ENCODE results near the gene SH3PXD2A. TPM values are rescaled to one million over a fixed set of nuclear protein-coding genes. Genes with fewer than 3 reads are reported as not detected.

Gene SH3PXD2A
- total RNA-seq, 1 experiment from 2014 or later = 54.9 TPM

GRCh38 chr10:103834436-103835095 is 20.8 kb downstream of the SH3PXD2A start:
- ChIA-PET CTCF (interaction anchor here (0.5 kb wide), 1 partner anchor 59 kb away, joined by 8 read pairs; no protein-coding TSS in a partner anchor), POLR2A (ENCODE audit: low non-redundant PET) (no interaction called here)
- no TSS peak for BruUV-seq (replicated peaks)
- no peaks in the 10 kb centered on the region for H3K27me3 ChIP-seq (replicated peaks; ENCODE audit: insufficient read depth, low read depth, low read length, poor library complexity)
- intact Hi-C loops (cut with micrococcal nuclease; ENCODE audit: unreplicated experiment) = no loop called here
- H3K36me3 ChIP-seq (ENCODE audit: insufficient read depth, low read length, poor library complexity, severe bottlenecking) = peaks cover 5% of the 10 kb centered on the region
- H3K27ac ChIP-seq (ENCODE audit: low read depth, low read length, poor library complexity, severe bottlenecking) = peak overlapping the region; percentile 22
- no peak overlapping the region for H3K4me3 ChIP-seq (ENCODE audit: low read depth, low read length, poor library complexity, severe bottlenecking)
- no peak for DNase-seq (ENCODE audit: low spot score)
- H3K4me1 ChIP-seq (ENCODE audit: insufficient read depth, low read length, poor library complexity, severe bottlenecking) = peaks cover 64% of the 10 kb centered on the region
- TF ChIP-seq EZH2 (IDR thresholded peaks at IDR 0.05; ENCODE audit: borderline replicate concordance, low read depth, low read length, poor library complexity, severe bottlenecking) (no peak), CTCF (conservative IDR thresholded peaks at IDR 0.05; ENCODE audit: low read depth, low read length) (no peak)
- peaks cover 6% of the 10 kb centered on the region for H3K9me3 ChIP-seq (ENCODE audit: low read depth, low read length, poor library complexity, severe bottlenecking)

- Histone ChIP-seq H3K27ac (ENCODE audit: low read depth, low read length, poor library complexity, severe bottlenecking) (peak overlapping the region; percentile 21), H3K4me1 (ENCODE audit: insufficient read depth, low read length, poor library complexity, severe bottlenecking) (peaks cover 64% of the 10 kb centered on the region), H3K4me3 (ENCODE audit: low read depth, low read length, poor library complexity, severe bottlenecking) (no peak overlapping the region), H3K27me3 (replicated peaks; ENCODE audit: insufficient read depth, low read depth, low read length, poor library complexity) (no peaks in the 10 kb centered on the region), H3K36me3 (ENCODE audit: insufficient read depth, low read length, poor library complexity, severe bottlenecking) (peaks cover 5% of the 10 kb centered on the region), H3K9me3 (ENCODE audit: low read depth, low read length, poor library complexity, severe bottlenecking) (peaks cover 6% of the 10 kb centered on the region)
- no TSS peak for BruUV-seq (replicated peaks)
- CTCF ChIA-PET = interaction anchor here (0.6 to 0.8 kb wide), 2 partner anchors 14 to 345 kb away, joined by 3 read pairs; no protein-coding TSS in a partner anchor
- intact Hi-C loops (cut with micrococcal nuclease; ENCODE audit: unreplicated experiment) = no loop called here
- DNase-seq (ENCODE audit: low spot score) = no peak
- POLR2A ChIA-PET (ENCODE audit: low non-redundant PET) = no interaction called here
- TF ChIP-seq CTCF (conservative IDR thresholded peaks at IDR 0.05; ENCODE audit: low read depth, low read length) (no peak), EZH2 (IDR thresholded peaks at IDR 0.05; ENCODE audit: borderline replicate concordance, low read depth, low read length, poor library complexity, severe bottlenecking) (no peak)
These were observed 21.5 kb downstream of the SH3PXD2A start for GRCh38 chr10:103833731-103834365.

- intact Hi-C loops (cut with micrococcal nuclease; ENCODE audit: unreplicated experiment) = no loop called here
- Histone ChIP-seq H3K4me1 (ENCODE audit: insufficient read depth, low read length, poor library complexity, severe bottlenecking) (peaks cover 54% of the 10 kb centered on the region), H3K4me3 (ENCODE audit: low read depth, low read length, poor library complexity, severe bottlenecking) (no peak overlapping the region), H3K36me3 (ENCODE audit: insufficient read depth, low read length, poor library complexity, severe bottlenecking) (peaks cover 5% of the 10 kb centered on the region), H3K27ac (ENCODE audit: low read depth, low read length, poor library complexity, severe bottlenecking) (no peak overlapping the region), H3K27me3 (replicated peaks; ENCODE audit: insufficient read depth, low read depth, low read length, poor library complexity) (no peaks in the 10 kb centered on the region), H3K9me3 (ENCODE audit: low read depth, low read length, poor library complexity, severe bottlenecking) (peaks cover 6% of the 10 kb centered on the region)
- DNase-seq (ENCODE audit: low spot score) = no peak
- CTCF ChIA-PET = no interaction called here
- no TSS peak for BruUV-seq (replicated peaks)
- TF ChIP-seq EZH2 (IDR thresholded peaks at IDR 0.05; ENCODE audit: borderline replicate concordance, low read depth, low read length, poor library complexity, severe bottlenecking) (no peak), CTCF (conservative IDR thresholded peaks at IDR 0.05; ENCODE audit: low read depth, low read length) (no peak)
- POLR2A ChIA-PET (ENCODE audit: low non-redundant PET) = no interaction called here
These were observed 22.6 kb downstream of the SH3PXD2A start for GRCh38 chr10:103832806-103833205.
